ENCODE measurements around the gene TRIM2.

The TRIM2 gene

DNA sequence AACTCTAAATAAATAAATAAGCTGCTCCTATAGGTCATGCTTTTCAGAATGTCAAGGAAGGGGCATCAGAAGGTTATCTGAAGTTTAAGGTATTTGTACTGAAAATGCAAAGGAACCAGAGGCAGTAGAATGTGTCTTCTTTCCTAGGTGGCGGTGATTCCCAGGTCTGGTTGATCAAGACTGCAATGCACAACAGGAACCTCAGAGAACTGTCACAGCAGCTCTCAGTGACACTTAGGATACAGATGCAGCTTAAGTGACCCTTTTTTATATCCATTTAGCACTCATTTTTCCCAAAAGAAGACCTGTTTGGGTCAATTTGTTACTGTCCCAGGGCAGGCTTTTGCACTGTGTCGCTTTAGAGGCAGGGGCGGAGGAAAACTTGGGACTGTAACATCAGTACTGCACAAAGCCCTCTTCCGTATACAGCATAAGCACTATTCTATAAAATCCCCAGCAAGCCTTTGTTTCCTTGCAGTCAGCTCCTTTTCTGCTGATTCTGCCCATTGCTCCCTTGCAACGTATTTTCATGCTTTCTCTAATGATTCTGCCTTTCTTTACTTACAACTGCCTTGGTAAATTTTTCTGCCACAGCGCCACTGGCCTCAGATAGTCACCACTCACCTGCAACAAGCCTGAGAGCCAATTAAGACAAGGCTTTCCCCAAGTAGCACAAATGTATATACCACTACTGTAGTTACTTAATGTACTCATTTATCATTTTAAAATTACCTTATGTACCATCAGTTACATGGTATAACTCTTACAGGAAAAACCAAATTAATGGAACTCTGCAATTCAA is 138.7 kb downstream of the TRIM2 start:
- H3K23ac ChIP-seq (ENCODE audit: low read length), result no peak overlapping the region
- no peak overlapping the region for H2BK120ac ChIP-seq (ENCODE audit: low read depth, low read length)
- DNase-seq, result no peak
- no peaks in the 10 kb centered on the region for H3K36me3 ChIP-seq (ENCODE audit: control insufficient read depth, insufficient read depth, low read length)
- no peak overlapping the region for H3K27ac ChIP-seq (ENCODE audit: low read depth, low read length)
- no peaks in the 10 kb centered on the region for H3K27me3 ChIP-seq (ENCODE audit: insufficient read depth, low read length, poor library complexity)
- no peak overlapping the region for H4K8ac ChIP-seq (ENCODE audit: low read depth, low read length)
- no peak overlapping the region for H3K18ac ChIP-seq (ENCODE audit: low read length)
- no peak overlapping the region for H3K4ac ChIP-seq (ENCODE audit: low read depth, low read length)
- H3K79me1 ChIP-seq (ENCODE audit: low read length), result peaks cover 8% of the 10 kb centered on the region
- no peak overlapping the region for H3K9ac ChIP-seq (ENCODE audit: low read length)
- H2AK5ac ChIP-seq (ENCODE audit: low read length), result no peak overlapping the region
- H3K4me1 ChIP-seq (ENCODE audit: control insufficient read depth, low read depth, low read length), result peaks cover 12% of the 10 kb centered on the region
- peaks cover 11% of the 10 kb centered on the region for H3K79me2 ChIP-seq (ENCODE audit: control insufficient read depth, insufficient read depth, low read length)
- no peak overlapping the region for H2BK5ac ChIP-seq (ENCODE audit: low read length)
- H2BK15ac ChIP-seq (replicated peaks; ENCODE audit: low read depth), result no peak overlapping the region
- H3K56ac ChIP-seq (ENCODE audit: low read length), result no peak overlapping the region
- WGBS (ENCODE audit: extremely low coverage, insufficient coverage, low lambda C conversion rate), result no CpG with 5 or more reads among the region's 6 CpGs
- H3K4me3 ChIP-seq (ENCODE audit: low read length), result no peak overlapping the region
- H4K5ac ChIP-seq (ENCODE audit: low read length), result no peak overlapping the region
- H3K4me2 ChIP-seq (ENCODE audit: low read length), result no peak overlapping the region

DNA sequence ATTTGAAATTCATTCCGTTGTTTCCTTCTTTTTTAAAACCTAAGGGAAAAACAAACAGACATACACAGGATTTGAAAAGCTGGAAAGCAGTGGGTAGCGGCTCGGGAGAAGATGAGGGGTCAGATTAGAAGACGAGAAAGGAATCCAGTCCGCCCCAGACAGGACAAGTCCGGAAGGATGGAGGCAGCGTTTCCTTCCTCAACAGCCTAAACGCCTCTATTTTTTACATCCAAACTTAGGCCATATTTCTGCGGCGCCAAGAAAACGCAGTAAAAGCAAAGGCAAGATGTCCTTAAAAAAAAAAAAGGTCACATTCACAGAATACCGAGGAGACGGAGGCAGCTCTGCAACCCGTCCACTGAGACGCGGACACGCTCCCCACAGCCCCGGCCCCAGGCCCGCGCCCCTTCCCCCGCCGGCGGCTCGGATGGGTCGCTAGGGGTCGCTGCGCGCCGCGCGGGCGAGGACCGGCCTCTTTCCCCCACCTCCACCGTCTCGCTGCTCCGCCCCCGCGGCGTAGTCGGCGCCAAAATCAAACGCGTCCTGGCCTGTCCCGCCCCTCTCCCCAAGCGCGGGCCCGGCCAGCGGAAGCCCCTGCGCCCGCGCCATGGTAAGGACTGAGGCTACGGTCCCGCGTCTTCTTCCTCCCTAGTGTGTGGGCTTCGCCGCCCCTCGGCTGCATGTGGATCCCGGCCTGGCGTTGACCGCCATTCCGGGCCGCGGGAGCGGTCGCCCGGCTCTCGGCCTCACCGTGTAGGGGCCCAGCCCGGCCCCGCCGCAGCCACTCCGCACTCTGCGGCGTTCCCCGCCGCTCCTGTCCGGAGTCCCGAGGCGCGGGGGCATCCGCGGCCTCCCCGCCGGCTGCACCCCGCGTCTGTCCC is 140.1 kb downstream of the TRIM2 start, which contains the start of gene MND1:
MND1 (plus strand) TSS at position 558 of the 881 bp plus-strand sequence; CDS start at position 608, 50 bp downstream.
- DNase-seq, result peak; percentile 96
- peak within 1 kb of the TSS; percentile 85 for H2BK5ac ChIP-seq (ENCODE audit: low read length)
- H2BK15ac ChIP-seq (replicated peaks; ENCODE audit: low read depth), result no peak within 1 kb of the TSS
- peak within 1 kb of the TSS; percentile 80 for H3K4me2 ChIP-seq (ENCODE audit: low read length)
- H3K23ac ChIP-seq (ENCODE audit: low read length), result no peak within 1 kb of the TSS
- H2AK5ac ChIP-seq (ENCODE audit: low read length), result no peak within 1 kb of the TSS
- H3K18ac ChIP-seq (ENCODE audit: low read length), result peak within 1 kb of the TSS; percentile 99
- H3K27ac ChIP-seq (ENCODE audit: low read depth, low read length), result peak within 1 kb of the TSS; percentile 63
- peak within 1 kb of the TSS; percentile 94 for H3K9ac ChIP-seq (ENCODE audit: low read length)
- H3K56ac ChIP-seq (ENCODE audit: low read length), result peak within 1 kb of the TSS; percentile 93
- no peak within 1 kb of the TSS for H2BK120ac ChIP-seq (ENCODE audit: low read depth, low read length)
- peak within 1 kb of the TSS; percentile 89 for H4K8ac ChIP-seq (ENCODE audit: low read depth, low read length)
- no CpG with 5 or more reads among the region's 86 CpGs for WGBS (ENCODE audit: extremely low coverage, insufficient coverage, low lambda C conversion rate)
- H3K79me2 ChIP-seq (ENCODE audit: control insufficient read depth, insufficient read depth, low read length), result peaks cover 19% of the 10 kb centered on the region
- no peak within 1 kb of the TSS for H4K5ac ChIP-seq (ENCODE audit: low read length)
- peak within 1 kb of the TSS; percentile 66 for H3K4me3 ChIP-seq (ENCODE audit: low read length)
- H3K27me3 ChIP-seq (ENCODE audit: insufficient read depth, low read length, poor library complexity), result no peaks in the 10 kb centered on the region
- peaks cover 11% of the 10 kb centered on the region for H3K79me1 ChIP-seq (ENCODE audit: low read length)
- H3K4ac ChIP-seq (ENCODE audit: low read depth, low read length), result peak within 1 kb of the TSS; percentile 83
- peaks cover 14% of the 10 kb centered on the region for H3K4me1 ChIP-seq (ENCODE audit: control insufficient read depth, low read depth, low read length)
- no peaks in the 10 kb centered on the region for H3K36me3 ChIP-seq (ENCODE audit: control insufficient read depth, insufficient read depth, low read length)

DNA sequence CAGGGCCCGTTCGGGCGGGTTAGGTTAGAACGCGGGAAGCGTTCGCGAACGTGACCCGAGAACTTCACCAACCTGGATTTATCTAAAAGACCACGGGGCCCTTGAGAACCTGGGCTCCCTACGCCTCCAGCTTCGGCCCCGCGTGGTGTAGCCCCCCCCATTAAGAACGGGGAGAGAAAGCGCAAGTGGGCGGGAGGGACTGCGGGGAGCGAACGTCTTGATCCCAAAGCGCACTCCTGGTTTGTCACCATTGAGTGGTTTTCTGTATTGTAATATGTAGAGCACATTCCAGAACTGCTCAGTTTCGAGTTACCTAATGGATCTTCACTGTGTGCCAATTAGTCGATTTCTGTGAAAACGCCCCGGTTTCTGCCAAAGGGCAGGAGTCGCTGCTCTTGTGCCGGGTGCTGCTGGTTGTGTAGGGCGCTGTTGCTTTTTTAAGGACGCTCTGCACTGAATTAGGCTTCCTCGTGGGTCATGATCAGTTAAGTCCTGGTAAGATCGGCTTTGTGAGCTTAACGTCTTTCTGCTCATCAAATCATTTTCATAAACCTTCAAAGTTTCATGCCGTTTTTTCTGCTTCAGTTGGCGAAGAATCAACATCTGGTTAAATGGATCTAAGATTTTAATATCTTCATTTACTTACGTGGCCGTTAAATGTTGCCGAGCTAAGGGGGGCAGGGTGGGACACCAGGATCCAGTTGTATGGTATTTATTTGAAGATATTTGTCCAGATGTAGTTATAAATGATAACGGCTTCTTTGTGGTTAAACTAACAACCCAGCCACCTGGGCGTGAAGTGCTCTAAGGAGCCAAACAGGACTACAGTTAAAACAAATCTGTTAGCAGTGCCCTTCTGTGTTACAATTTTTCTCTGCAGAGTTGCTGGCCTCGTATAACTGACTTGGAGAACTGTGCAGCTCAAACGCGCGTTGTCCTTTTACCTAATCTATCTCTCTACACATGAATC is 141.1 kb downstream of the TRIM2 start:
- Histone ChIP-seq H3K27me3 (ENCODE audit: insufficient read depth, low read length, poor library complexity) (no peaks in the 10 kb centered on the region), H3K56ac (ENCODE audit: low read length) (peak overlapping the region; percentile 93), H2BK15ac (replicated peaks; ENCODE audit: low read depth) (no peak overlapping the region), H4K5ac (ENCODE audit: low read length) (no peak overlapping the region), H3K4me2 (ENCODE audit: low read length) (peak overlapping the region; percentile 80), H3K18ac (ENCODE audit: low read length) (peak overlapping the region; percentile 99), H3K4ac (ENCODE audit: low read depth, low read length) (peak overlapping the region; percentile 83), H4K8ac (ENCODE audit: low read depth, low read length) (peak overlapping the region; percentile 89), H3K9ac (ENCODE audit: low read length) (peak overlapping the region; percentile 94), H2BK120ac (ENCODE audit: low read depth, low read length) (no peak overlapping the region), H3K23ac (ENCODE audit: low read length) (no peak overlapping the region), H2AK5ac (ENCODE audit: low read length) (no peak overlapping the region), H3K27ac (ENCODE audit: low read depth, low read length) (peak overlapping the region; percentile 63), H3K79me2 (ENCODE audit: control insufficient read depth, insufficient read depth, low read length) (peaks cover 20% of the 10 kb centered on the region), H2BK5ac (ENCODE audit: low read length) (peak overlapping the region; percentile 85), H3K4me3 (ENCODE audit: low read length) (peak overlapping the region; percentile 66), H3K36me3 (ENCODE audit: control insufficient read depth, insufficient read depth, low read length) (no peaks in the 10 kb centered on the region), H3K4me1 (ENCODE audit: control insufficient read depth, low read depth, low read length) (peaks cover 14% of the 10 kb centered on the region), H3K79me1 (ENCODE audit: low read length) (peaks cover 12% of the 10 kb centered on the region)
- DNase-seq, result peak; percentile 86
- WGBS (ENCODE audit: extremely low coverage, insufficient coverage, low lambda C conversion rate), result no CpG with 5 or more reads among the region's 44 CpGs

DNA sequence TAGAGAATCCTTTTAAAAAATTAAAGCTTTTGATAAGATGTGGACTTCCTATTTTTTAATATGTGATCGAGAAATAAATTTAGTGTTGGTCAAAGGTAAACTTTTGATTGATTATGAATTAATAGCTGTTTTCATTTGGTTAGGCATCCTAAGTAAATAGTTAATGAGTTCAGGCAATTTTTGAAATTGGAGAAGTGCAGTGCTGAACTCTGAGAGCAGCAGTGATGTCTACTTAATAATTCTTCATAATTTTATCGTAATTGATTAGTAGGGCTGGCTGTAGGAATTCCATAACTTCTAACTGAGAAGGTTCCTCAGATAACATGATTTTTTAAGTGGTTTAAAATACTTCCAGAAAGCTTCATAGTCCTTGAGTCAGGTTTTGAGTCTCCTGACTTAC is 141.8 kb downstream of the TRIM2 start:
- no peak overlapping the region for H2BK120ac ChIP-seq (ENCODE audit: low read depth, low read length)
- H3K18ac ChIP-seq (ENCODE audit: low read length), result no peak overlapping the region
- H3K36me3 ChIP-seq (ENCODE audit: control insufficient read depth, insufficient read depth, low read length), result no peaks in the 10 kb centered on the region
- no peak overlapping the region for H2AK5ac ChIP-seq (ENCODE audit: low read length)
- no peak overlapping the region for H3K4ac ChIP-seq (ENCODE audit: low read depth, low read length)
- H3K27me3 ChIP-seq (ENCODE audit: insufficient read depth, low read length, poor library complexity), result no peaks in the 10 kb centered on the region
- H2BK15ac ChIP-seq (replicated peaks; ENCODE audit: low read depth), result no peak overlapping the region
- H3K9ac ChIP-seq (ENCODE audit: low read length), result peak overlapping the region; percentile 11
- no peak for DNase-seq
- no peak overlapping the region for H4K5ac ChIP-seq (ENCODE audit: low read length)
- peak overlapping the region; percentile 80 for H3K4me2 ChIP-seq (ENCODE audit: low read length)
- H4K8ac ChIP-seq (ENCODE audit: low read depth, low read length), result no peak overlapping the region
- 100% methylated on average over 1 of the region's 2 CpGs for WGBS (ENCODE audit: extremely low coverage, insufficient coverage, low lambda C conversion rate)
- H2BK5ac ChIP-seq (ENCODE audit: low read length), result no peak overlapping the region
- peaks cover 14% of the 10 kb centered on the region for H3K4me1 ChIP-seq (ENCODE audit: control insufficient read depth, low read depth, low read length)
- no peak overlapping the region for H3K56ac ChIP-seq (ENCODE audit: low read length)
- peaks cover 12% of the 10 kb centered on the region for H3K79me1 ChIP-seq (ENCODE audit: low read length)
- H3K27ac ChIP-seq (ENCODE audit: low read depth, low read length), result no peak overlapping the region
- no peak overlapping the region for H3K4me3 ChIP-seq (ENCODE audit: low read length)
- no peak overlapping the region for H3K23ac ChIP-seq (ENCODE audit: low read length)
- peaks cover 20% of the 10 kb centered on the region for H3K79me2 ChIP-seq (ENCODE audit: control insufficient read depth, insufficient read depth, low read length)

DNA sequence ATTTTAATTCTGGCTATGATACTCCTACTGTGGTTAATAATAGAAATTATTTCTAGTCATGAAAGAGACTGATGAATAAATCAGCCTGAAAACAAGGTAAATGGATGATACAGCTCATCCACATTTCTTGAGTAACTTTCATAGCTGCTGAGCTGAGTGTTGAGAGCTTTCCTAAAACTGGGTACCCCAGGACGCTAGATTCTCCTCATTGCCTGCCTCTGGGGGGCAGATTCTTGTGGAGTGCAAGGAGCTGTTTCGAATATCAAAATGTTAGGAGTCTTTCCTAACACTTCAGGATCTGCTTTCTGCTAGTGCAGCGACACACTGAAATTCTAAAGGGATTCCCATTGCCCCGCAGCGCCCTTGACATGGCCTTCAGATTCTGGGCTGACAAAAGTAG is 142.3 kb downstream of the TRIM2 start:
- Histone ChIP-seq H3K4ac (ENCODE audit: low read depth, low read length) (no peak overlapping the region), H3K9ac (ENCODE audit: low read length) (no peak overlapping the region), H2BK15ac (replicated peaks; ENCODE audit: low read depth) (no peak overlapping the region), H3K56ac (ENCODE audit: low read length) (no peak overlapping the region), H2AK5ac (ENCODE audit: low read length) (no peak overlapping the region), H2BK120ac (ENCODE audit: low read depth, low read length) (no peak overlapping the region), H3K27ac (ENCODE audit: low read depth, low read length) (no peak overlapping the region), H3K79me1 (ENCODE audit: low read length) (peaks cover 12% of the 10 kb centered on the region), H3K4me1 (ENCODE audit: control insufficient read depth, low read depth, low read length) (peaks cover 13% of the 10 kb centered on the region), H2BK5ac (ENCODE audit: low read length) (no peak overlapping the region), H3K27me3 (ENCODE audit: insufficient read depth, low read length, poor library complexity) (no peaks in the 10 kb centered on the region), H4K8ac (ENCODE audit: low read depth, low read length) (no peak overlapping the region), H3K4me2 (ENCODE audit: low read length) (no peak overlapping the region), H4K5ac (ENCODE audit: low read length) (no peak overlapping the region), H3K23ac (ENCODE audit: low read length) (no peak overlapping the region), H3K4me3 (ENCODE audit: low read length) (no peak overlapping the region), H3K36me3 (ENCODE audit: control insufficient read depth, insufficient read depth, low read length) (no peaks in the 10 kb centered on the region), H3K18ac (ENCODE audit: low read length) (no peak overlapping the region), H3K79me2 (ENCODE audit: control insufficient read depth, insufficient read depth, low read length) (peaks cover 20% of the 10 kb centered on the region)
- DNase-seq, result peak; percentile 42
- WGBS (ENCODE audit: extremely low coverage, insufficient coverage, low lambda C conversion rate), result no CpG with 5 or more reads among the region's 5 CpGs

Data from mesendoderm (in vitro differentiated cells).